Natural killer cell treated with Interleukin-12 subunit alpha and Interleukin-12 subunit beta and Interleukin-15 and Interleukin-18, amount 100 ng/mL, for 72 hours (primary cell): ENCODE measurements around the gene CRY2. TPM values are rescaled to one million over a fixed set of nuclear protein-coding genes. Genes with fewer than 3 reads are reported as not detected.
A peak's percentile ranks its signal among the peaks of the same experiment; 100 is the strongest.

ENCODE experiments used
- ATAC-seq, 2 donors: fragments of 150-1000 bp; cut with Tn5 transposase in 1 of 2; sonication (Bioruptor Pico), chemical (Tn5 transposase) in 1 of 2; 2 replicates each; pipeline ENCODE4 v1.10.0; 2021
- DNase-seq: peaks from one replicate; pipeline ENCODE4 v3.0.0; 2022; ENCODE audit warnings: low spot score
- H3K27ac Mint-ChIP-seq, 2 donors: 1 replicate in 1 of 2; 2 replicates in 1 of 2; pipeline ENCODE4 v1.8.0; 2022; ENCODE audit warnings: mixed read lengths in 2 of 2, mild to moderate bottlenecking in 1 of 2, moderate library complexity in 1 of 2
- H3K27me3 Mint-ChIP-seq, 2 donors: 1 replicate in 1 of 2; 2 replicates in 1 of 2; pipeline ENCODE4 v1.8.0; 2022; ENCODE audit warnings: mixed read lengths in 2 of 2
- H3K36me3 Mint-ChIP-seq: one replicate; pipeline ENCODE4 v1.8.0; 2022; ENCODE audit warnings: mixed read lengths
- H3K4me1 Mint-ChIP-seq, 2 donors: 1 replicate in 1 of 2; 2 replicates in 1 of 2; pipeline ENCODE4 v1.8.0; 2022; ENCODE audit warnings: low read depth in 2 of 2, mixed read lengths in 2 of 2, mild to moderate bottlenecking in 1 of 2
- H3K4me3 Mint-ChIP-seq: one replicate; pipeline ENCODE4 v1.8.0; 2022; ENCODE audit warnings: mixed read lengths
- H3K9me3 Mint-ChIP-seq: 2 replicates; pipeline ENCODE4 v1.8.0; 2022; ENCODE audit warnings: mixed read lengths
- total RNA-seq, 2 donors: library from RNA; stranded (reverse); gene quantifications; one replicate each; pipeline ENCODE4 v1.2.3, GENCODE V29; 2022

The CRY2 gene
- 10 to 100 TPM; 22.8 to 28.5 TPM for total RNA-seq

DNA sequence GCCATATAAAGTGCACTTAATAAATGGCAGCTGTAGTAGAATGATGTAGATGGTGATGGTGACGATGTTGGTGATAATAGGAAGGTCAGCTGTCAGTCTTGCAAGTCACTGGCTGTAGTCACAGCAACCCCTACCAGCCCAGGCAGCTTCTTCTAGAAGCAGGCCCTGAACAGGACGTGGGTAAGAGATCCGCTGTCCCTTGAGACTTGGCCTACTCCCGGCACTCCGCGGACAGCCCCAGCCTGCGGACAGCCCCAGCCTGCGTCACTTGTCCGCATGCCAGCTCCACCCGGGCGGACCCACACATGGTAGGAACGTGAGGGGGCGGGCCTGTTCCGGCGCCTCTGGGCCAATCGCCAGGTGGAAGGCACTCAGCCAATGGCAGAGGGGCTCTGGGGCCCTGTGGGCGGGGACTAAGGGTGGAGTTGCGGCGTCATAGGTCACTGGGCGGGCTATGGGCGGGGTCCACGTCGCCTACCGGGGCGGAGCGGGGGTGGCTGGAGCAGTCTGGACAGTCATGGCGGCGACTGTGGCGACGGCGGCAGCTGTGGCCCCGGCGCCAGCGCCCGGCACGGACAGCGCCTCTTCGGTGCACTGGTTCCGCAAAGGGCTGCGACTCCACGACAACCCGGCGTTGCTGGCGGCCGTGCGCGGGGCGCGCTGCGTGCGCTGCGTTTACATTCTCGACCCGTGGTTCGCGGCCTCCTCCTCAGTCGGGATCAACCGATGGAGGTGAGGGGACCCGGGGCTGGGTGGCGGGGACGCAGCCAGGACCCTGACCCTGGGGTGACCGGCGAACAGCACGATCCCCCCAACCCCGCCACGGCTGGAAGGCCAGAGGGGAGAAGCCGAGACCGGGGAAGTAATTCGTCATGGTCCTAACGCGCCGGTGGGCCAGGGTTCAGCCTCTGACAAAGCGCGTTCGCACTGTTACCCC lies at the start of gene CRY2:
TSS of gene CRY2 (plus strand) at position 502 of the 937 bp plus-strand sequence. CDS start at position 518, 16 bp downstream.
- peaks cover 38 to 58% of the 10 kb centered on the region in 2 donors for H3K4me1 Mint-ChIP-seq
- no peaks in the 10 kb centered on the region for H3K9me3 Mint-ChIP-seq
- H3K4me3 Mint-ChIP-seq: peak within 1 kb of the TSS; percentile 81
- H3K36me3 Mint-ChIP-seq: no peaks in the 10 kb centered on the region
- peak; percentile 100 for DNase-seq
- ATAC-seq: peak; percentile 97 to 98
- H3K27ac Mint-ChIP-seq: peak within 1 kb of the TSS; percentile 77 to 81
- peaks cover 0 to 6% of the 10 kb centered on the region in 2 donors for H3K27me3 Mint-ChIP-seq

DNA sequence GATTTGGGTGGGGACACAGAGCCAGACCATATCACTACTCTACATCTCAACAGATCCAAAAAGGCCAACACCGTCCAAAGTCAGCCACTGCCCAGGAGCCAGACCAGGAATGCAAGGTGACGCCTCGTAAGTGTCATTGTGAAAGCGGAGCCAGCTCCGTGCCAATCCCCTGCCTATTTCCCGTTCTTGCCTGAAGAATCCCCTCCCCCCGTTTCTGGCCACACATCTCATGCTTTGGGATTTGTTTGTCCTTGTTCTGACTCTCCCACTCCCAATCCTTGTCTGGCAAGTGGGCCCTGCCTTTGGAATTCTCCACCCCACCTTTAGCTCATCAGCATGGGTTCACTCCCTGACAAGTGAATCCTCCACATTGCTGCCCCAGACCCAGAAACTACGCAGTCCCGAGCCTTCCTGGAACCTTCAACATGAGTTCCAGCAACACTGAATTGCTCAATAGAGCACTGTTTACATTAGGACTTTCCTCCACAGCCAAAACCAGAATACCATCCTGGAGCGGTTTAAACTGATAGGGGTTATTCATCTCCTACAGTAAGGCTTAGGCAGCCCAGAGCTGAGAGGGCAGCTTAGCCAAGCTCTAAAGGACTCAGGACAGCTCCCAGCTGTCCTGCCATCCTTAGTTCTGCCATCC lies 48.4 kb upstream of the CRY2 start:
- DNase-seq (no peak), ATAC-seq (no peak)
- Mint-ChIP-seq H3K36me3 (no peaks in the 10 kb centered on the region), H3K27ac (no peak overlapping the region), H3K4me1 (no peaks in the 10 kb centered on the region), H3K4me3 (no peak overlapping the region), H3K27me3 (peaks cover 0 to under 1% of the 10 kb centered on the region in 2 donors), H3K9me3 (no peaks in the 10 kb centered on the region)

DNA sequence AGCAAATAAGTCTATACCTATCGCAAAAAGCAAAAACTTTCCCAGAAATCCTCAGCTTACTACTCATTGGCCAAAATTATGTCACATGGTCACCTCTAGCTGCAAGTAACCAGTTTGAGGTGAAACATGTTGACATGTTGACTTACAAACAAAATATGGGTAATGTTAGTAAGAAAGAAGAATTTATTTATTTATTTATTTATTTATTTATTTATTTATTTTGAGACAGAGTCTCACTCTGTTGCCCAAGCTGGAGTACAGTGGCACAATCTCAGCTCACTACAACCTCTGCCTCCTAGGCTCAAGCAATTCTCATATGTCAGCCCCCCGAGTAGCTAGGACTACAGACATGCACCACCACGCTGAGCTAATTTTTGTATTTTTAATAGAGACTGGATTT lies 47.7 kb upstream of the CRY2 start:
- Mint-ChIP-seq H3K4me3 (no peak overlapping the region), H3K27me3 (no peaks in the 10 kb centered on the region), H3K27ac (no peak overlapping the region), H3K36me3 (no peaks in the 10 kb centered on the region), H3K4me1 (peaks cover 0 to 4% of the 10 kb centered on the region in 2 donors), H3K9me3 (no peaks in the 10 kb centered on the region)
- DNase-seq (no peak), ATAC-seq (no peak)

DNA sequence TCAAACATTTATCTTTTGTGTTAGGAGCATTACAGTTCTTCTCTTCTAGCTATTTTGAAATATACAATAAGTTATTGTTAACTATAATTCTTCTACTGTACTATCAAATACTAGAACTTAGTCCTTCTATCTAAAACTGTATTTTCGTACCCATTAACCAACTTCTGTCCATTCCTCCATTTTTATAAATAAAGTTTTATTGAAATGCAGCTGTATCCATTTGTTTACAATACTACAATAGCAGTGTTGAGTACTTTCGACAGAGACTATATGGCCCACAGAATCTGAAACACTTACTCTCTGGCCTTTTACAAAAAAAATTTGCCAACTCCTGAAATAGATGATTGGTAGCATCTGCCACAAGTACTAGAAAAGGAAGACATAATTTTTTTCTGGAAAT lies 47.0 kb upstream of the CRY2 start:
- Mint-ChIP-seq H3K27me3 (no peaks in the 10 kb centered on the region), H3K9me3 (no peaks in the 10 kb centered on the region), H3K4me3 (no peak overlapping the region), H3K4me1 (peaks cover 0 to 5% of the 10 kb centered on the region in 2 donors), H3K27ac (no peak overlapping the region), H3K36me3 (no peaks in the 10 kb centered on the region)
- DNase-seq (no peak), ATAC-seq (no peak)

DNA sequence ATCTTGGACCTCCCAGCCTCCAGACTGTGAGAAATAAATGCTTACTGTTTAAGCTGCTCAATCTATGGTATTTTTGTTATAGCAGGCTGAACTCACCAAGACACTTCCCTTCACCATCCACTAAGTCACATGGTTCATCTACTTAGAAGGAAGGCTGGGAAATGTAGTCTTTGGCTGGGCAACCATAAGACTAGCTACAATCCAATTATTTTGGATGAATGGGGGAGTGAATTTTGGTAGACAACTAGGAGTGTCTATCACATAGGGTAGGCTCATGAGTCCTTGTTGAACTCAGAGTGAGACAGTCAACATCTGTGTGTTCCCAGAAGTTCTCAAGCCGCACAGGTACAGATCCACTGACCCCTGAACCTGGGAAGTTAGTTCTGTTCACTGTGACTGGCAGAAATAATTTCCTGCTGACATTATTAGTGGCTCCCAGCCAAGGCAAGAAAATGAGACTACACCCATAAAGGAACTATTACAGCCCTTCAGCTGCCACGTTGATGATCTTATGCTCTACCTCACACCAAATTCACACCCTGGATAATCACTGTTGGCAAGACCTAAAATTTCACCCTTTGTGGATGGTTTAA lies 45.5 kb upstream of the CRY2 start:
- no peaks in the 10 kb centered on the region for H3K36me3 Mint-ChIP-seq
- no peak overlapping the region for H3K4me3 Mint-ChIP-seq
- H3K27me3 Mint-ChIP-seq: no peaks in the 10 kb centered on the region
- H3K9me3 Mint-ChIP-seq: no peaks in the 10 kb centered on the region
- H3K4me1 Mint-ChIP-seq: peaks cover 6 to 14% of the 10 kb centered on the region in 2 donors
- ATAC-seq (no peak), DNase-seq (no peak)
- no peak overlapping the region for H3K27ac Mint-ChIP-seq

DNA sequence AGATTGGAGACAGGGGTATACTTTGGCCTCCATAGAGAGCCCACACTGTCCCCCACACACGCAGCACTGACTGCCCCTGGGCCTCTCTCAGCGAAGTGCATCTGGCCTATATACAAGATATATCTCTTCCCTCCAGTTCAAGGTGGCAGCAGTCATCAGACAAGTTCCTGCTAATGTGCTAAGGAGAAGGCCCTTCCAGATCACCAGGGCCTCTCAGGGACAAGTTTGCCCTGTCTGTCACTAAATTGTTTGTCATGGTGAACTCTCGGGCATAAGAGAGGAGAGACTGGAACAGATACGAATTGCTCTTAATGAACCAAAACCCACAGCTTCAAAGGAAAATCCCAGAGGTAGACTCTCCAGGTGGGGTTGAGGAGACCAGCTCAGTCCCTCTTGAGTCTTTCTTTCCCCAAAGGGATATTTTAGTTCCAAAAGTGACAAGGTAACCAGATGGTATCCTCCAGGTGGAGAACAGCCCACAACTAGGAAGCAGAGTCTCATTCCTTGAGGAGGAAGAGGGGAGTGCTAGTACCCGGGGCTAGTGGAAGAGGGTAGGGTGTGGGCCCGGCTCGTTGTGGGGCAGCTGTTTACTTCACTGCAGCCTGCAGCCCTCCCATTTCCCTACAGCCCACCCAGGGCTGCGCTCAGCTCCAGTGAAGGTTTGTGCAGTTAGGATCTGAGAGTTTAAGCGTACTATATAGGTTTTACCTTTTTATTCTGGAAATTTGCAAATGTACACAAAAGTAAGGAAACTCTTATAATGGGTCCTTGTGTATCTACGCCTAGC lies 44.6 kb upstream of the CRY2 start:
- peaks cover 12 to 19% of the 10 kb centered on the region in 2 donors for H3K4me1 Mint-ChIP-seq
- ATAC-seq (no peak), DNase-seq (no peak)
- H3K36me3 Mint-ChIP-seq: no peaks in the 10 kb centered on the region
- no peak overlapping the region for H3K27ac Mint-ChIP-seq
- peak overlapping the region; percentile 21 for H3K4me3 Mint-ChIP-seq
- H3K9me3 Mint-ChIP-seq: no peaks in the 10 kb centered on the region
- H3K27me3 Mint-ChIP-seq: no peaks in the 10 kb centered on the region

DNA sequence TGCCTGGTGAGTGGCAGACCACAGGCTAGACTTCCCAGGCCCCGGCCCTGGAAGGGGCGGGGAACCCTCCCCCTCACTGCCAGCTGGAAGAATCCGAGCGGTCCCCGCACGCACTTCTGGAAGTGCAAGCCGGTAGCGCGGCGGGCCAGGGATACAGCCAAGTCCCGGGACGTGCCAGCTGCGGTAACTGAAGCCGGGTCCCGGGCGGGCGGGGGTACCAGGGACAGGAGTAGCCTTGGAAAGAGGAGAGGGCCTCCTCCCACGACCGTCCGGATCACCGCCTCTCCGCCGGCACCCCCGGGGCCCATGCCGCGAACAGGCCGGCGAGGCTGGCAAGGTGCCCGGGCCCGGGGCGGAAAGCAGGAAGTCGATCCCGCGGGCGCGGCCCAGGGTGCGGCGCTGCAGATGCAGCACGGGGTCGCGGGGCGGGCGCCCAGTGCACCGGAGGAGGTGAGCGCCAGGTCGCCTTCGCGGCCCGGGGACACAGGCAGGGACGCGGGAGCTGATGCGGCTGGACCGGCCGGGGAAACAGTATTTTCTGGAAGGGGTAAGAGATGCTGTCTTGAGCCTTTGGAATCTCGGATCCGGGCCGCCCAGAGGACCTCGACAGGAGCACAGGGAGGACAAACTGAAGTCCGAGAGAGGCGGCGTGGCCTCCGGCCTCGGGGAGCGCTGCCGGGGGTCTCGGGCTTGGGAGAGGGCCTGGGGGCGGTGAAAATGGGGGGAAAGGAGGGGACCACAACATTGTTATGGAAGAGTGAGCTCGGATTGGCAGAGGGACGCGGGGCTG lies 43.1 kb upstream of the CRY2 start:
- Mint-ChIP-seq H3K27me3 (no peaks in the 10 kb centered on the region), H3K9me3 (no peaks in the 10 kb centered on the region), H3K4me3 (peak overlapping the region; percentile 90), H3K27ac (peak overlapping the region; percentile 82 to 88), H3K36me3 (no peaks in the 10 kb centered on the region), H3K4me1 (peaks cover 23 to 27% of the 10 kb centered on the region in 2 donors)
- DNase-seq: peak; percentile 77
- peak; percentile 56 to 59 for ATAC-seq

DNA sequence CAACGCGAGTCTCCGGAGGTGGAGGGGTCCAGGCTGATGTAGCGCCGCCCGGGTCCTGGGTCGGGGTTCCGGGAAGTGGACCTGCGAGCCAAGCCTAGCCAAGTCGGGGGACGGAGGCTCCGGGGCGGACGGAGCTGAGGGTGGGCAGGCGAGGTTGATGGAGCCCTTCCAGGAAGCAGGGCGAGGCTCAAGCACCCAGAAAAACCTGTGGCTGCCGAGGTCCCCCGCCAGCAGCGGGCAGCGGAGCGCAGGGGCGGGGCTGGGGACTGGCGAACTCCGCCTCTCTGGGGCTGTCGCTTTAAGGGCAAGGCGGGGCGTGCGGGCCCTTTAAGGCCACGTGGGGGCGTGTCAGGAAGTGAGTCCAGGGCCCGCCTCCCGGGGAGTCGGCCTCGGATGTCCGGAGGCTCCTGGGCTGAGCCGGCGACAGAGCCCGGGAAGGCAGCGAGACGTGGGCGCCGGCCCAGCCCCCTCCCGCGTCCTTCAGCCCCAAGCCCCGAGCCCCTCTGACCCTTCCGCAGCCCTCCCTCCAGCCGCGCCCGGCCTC lies 42.4 kb upstream of the CRY2 start, which contains the start of gene SLC35C1:
TSS of gene SLC35C1 (plus strand) at position 389 of the 544 bp plus-strand sequence. CDS start 653 bp downstream, outside the sequence.
- H3K36me3 Mint-ChIP-seq: no peaks in the 10 kb centered on the region
- no peaks in the 10 kb centered on the region for H3K9me3 Mint-ChIP-seq
- DNase-seq (peak; percentile 98), ATAC-seq (peak; percentile 98 to 99)
- H3K4me1 Mint-ChIP-seq: peaks cover 29 to 34% of the 10 kb centered on the region in 2 donors
- peak within 1 kb of the TSS; percentile 82 to 88 for H3K27ac Mint-ChIP-seq
- peak within 1 kb of the TSS; percentile 90 for H3K4me3 Mint-ChIP-seq
- no peaks in the 10 kb centered on the region for H3K27me3 Mint-ChIP-seq

DNA sequence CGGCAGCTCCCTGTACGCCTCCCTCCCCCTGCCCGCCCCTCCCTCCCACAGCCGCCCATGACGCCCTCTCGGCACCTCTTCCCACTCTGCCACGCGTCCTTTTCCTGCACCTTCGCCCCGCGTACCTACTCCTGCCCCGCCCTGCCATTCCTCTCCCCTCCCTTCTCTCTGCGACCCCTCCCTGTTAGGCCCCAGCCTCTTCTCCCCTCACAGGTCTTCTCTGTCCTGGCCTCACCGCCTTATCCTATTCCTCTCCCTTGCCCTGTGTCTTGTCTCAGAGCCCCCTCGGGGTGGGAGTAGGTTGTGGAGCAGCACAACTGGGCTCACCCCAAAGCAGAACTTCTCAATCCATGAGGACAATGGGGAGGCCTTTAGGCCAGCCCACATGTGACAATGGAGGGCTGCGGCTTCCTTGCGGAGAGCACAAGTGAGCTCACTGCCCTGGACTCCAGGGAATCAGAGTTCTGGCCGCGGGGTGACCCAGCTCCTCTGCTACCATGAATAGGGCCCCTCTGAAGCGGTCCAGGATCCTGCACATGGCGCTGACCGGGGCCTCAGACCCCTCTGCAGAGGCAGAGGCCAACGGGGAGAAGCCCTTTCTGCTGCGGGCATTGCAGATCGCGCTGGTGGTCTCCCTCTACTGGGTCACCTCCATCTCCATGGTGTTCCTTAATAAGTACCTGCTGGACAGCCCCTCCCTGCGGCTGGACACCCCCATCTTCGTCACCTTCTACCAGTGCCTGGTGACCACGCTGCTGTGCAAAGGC lies 41.8 kb upstream of the CRY2 start:
- Mint-ChIP-seq H3K27me3 (no peaks in the 10 kb centered on the region), H3K4me3 (peak overlapping the region; percentile 90), H3K36me3 (no peaks in the 10 kb centered on the region), H3K4me1 (peaks cover 32 to 38% of the 10 kb centered on the region in 2 donors), H3K9me3 (no peaks in the 10 kb centered on the region), H3K27ac (peak overlapping the region; percentile 82 to 88)
- ATAC-seq (peak; percentile 57 to 72), DNase-seq (no peak)

DNA sequence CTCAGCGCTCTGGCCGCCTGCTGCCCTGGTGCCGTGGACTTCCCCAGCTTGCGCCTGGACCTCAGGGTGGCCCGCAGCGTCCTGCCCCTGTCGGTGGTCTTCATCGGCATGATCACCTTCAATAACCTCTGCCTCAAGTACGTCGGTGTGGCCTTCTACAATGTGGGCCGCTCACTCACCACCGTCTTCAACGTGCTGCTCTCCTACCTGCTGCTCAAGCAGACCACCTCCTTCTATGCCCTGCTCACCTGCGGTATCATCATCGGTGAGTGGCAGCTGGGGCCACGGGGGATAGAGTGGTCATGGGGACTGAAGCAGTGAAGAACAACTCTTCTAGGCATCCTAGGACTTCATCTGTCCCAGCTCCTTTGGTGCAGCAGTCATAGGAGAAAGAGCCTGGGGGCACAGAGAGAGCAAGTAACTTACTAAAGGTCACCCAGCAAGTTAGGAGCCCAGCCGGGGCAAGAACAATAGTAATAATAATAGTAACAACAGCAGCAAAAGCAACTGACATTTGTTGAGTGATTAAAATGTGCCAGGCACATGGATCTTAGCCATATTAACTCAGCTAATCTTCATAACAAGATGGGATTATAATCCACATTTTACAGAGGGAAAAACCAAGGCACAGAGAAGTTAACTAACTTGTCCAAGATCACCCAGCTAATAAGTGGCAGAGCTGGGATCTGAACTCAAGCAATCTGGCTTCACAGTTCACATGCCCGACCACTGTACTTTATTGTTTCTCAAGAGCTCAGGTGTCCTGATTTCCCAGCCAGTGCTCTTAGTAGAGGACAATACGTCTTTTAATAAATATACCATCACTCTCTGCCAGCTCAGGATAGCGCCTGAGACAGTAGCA lies 41.0 kb upstream of the CRY2 start:
- H3K27me3 Mint-ChIP-seq: no peaks in the 10 kb centered on the region
- ATAC-seq (no peak), DNase-seq (no peak)
- H3K27ac Mint-ChIP-seq: peak overlapping the region; percentile 82 to 88
- no peaks in the 10 kb centered on the region for H3K36me3 Mint-ChIP-seq
- no peaks in the 10 kb centered on the region for H3K9me3 Mint-ChIP-seq
- H3K4me3 Mint-ChIP-seq: peak overlapping the region; percentile 90
- H3K4me1 Mint-ChIP-seq: peaks cover 32 to 38% of the 10 kb centered on the region in 2 donors
